K562 (cell line): Measurements from ENCODE around the gene ARHGAP22. TPM values are rescaled to one million over a fixed set of nuclear protein-coding genes. Genes with fewer than 3 reads are reported as not detected.

Experiments
- BMI1 ChIP-seq: fragments of 150-350 bp; IDR thresholded peaks from 2 replicates; pipeline ENCODE4 v1.6.1; 2014; ENCODE audit warnings: low read length
- FOXA1 ChIP-seq: fragments of 450-650 bp; IDR thresholded peaks from 2 replicates; pipeline ENCODE4 v1.6.1; 2016; ENCODE audit warnings: mild to moderate bottlenecking, borderline replicate concordance
- GMEB1 ChIP-seq: fragments of 250-450 bp; sonication (Bioruptor Pico); IDR thresholded peaks from 2 replicates; pipeline ENCODE4 v1.4.0; 2020; ENCODE audit warnings: mild to moderate bottlenecking
- KAT8 ChIP-seq: fragments of 450-650 bp; IDR thresholded peaks from 2 replicates; pipeline ENCODE4 v1.6.1; 2016; ENCODE audit warnings: low read depth, mild to moderate bottlenecking
- PTRF ChIP-seq: fragments of 450-650 bp; IDR thresholded peaks from 2 replicates; pipeline ENCODE4 v1.6.1; 2016; ENCODE audit warnings: mild to moderate bottlenecking, missing genetic modification characterization, missing compliant biosample characterization
- RHOXF2B ChIP-seq: fragments of 250-450 bp; sonication (Bioruptor Pico); conservative IDR thresholded peaks from 2 replicates; pipeline ENCODE4 v1.5.1; 2021
- SRF ChIP-seq, 2 experiments: fragments of 250-450, 450-650 bp in 1 of 2; sonication (Bioruptor Pico) in 1 of 2; sonication (generic) in 1 of 2; formaldehyde crosslinking; IDR thresholded peaks; 2 replicates each; pipeline versions ENCODE4 v1.5.0 to v1.5.1; 2020 to 2022; ENCODE audit warnings: mild to moderate bottlenecking in 1 of 2, missing genetic modification reagents in 1 of 2
- TSHZ1 ChIP-seq: fragments of 250-450 bp; sonication (Bioruptor Pico); IDR thresholded peaks from 2 replicates; pipeline ENCODE4 v1.4.0; 2020; ENCODE audit warnings: mild to moderate bottlenecking, moderate library complexity
- ZBTB9 ChIP-seq: fragments of 450-650 bp; formaldehyde crosslinking; IDR thresholded peaks from 2 replicates; pipeline ENCODE4 v1.4.0; 2020; ENCODE audit warnings: mild to moderate bottlenecking, moderate library complexity
- ZNF395 ChIP-seq: fragments of 200-800 bp; sonication (Bioruptor generic); IDR thresholded peaks from 2 replicates; pipeline ENCODE4 v1.6.1; 2017; ENCODE audit warnings: missing genetic modification characterization, missing compliant biosample characterization
- ZNF436 ChIP-seq: fragments of 250-450, 450-650 bp; sonication (Bioruptor Pico); formaldehyde crosslinking; IDR thresholded peaks from 2 replicates; pipeline ENCODE4 v1.7.0; 2020; ENCODE audit warnings: mild to moderate bottlenecking
- ZNF507 ChIP-seq: conservative IDR thresholded peaks from 2 replicates; pipeline ENCODE4 v1.6.1; 2017; ENCODE audit warnings: missing genetic modification characterization, missing compliant biosample characterization
- ZNF561 ChIP-seq: fragments of 450-650 bp; formaldehyde crosslinking; conservative IDR thresholded peaks from 2 replicates; pipeline ENCODE4 v1.4.0; 2020; ENCODE audit warnings: mild to moderate bottlenecking, moderate library complexity
- ZNF707 ChIP-seq: fragments of 250-450 bp; sonication (Bioruptor Pico); conservative IDR thresholded peaks from 2 replicates; pipeline ENCODE4 v1.8.0; 2022; ENCODE audit warnings: inconsistent platforms, mild to moderate bottlenecking, moderate library complexity
- ZNF717 ChIP-seq: fragments of 250-450 bp; sonication (Bioruptor Pico); IDR thresholded peaks from 2 replicates; pipeline ENCODE4 v1.5.0; 2021
- ZNF79 ChIP-seq: fragments of 250-450 bp; sonication (Bioruptor Pico); IDR thresholded peaks from 2 replicates; pipeline ENCODE4 v1.4.0; 2020; ENCODE audit warnings: low read depth, mild to moderate bottlenecking, moderate library complexity
- polyA plus RNA-seq, 8 experiments: library from polyadenylated mRNA; depleted of rRNA in 4 of 8; stranded (reverse) in 5 of 8; unstranded in 3 of 8; fragments of >200 nt; fragmentation: Nextera tagmentation in 2 of 8; fragmentation: Illumina TruSeq in 1 of 8; extraction: Ambion mirVana in 2 of 8; extraction: Trizol in 1 of 8; gene quantifications; 2 replicates each; pipeline versions ENCODE4 v1.2.1 to v1.2.3, GENCODE V29; 2011 to 2014; ENCODE audit warnings: inconsistent platforms in 1 of 8, missing spikeins in 1 of 8
- total RNA-seq, 7 experiments: library from RNA; depleted of rRNA in 6 of 7; stranded (reverse); fragments of >200 nt in 6 of 7; fragmentation: Illumina TruSeq in 2 of 7; extraction: Trizol in 2 of 7; gene quantifications; 2 replicates each; pipeline versions ENCODE4 v1.2.1 to v1.2.3, GENCODE V29; 2011 to 2021; ENCODE audit warnings: low replicate concordance in 1 of 7
- TF ChIP-seq, protein P1 (sequence below): fragments of 200-800 bp; sonication (Bioruptor generic); IDR thresholded peaks from 2 replicates; pipeline ENCODE4 v1.6.1; 2017; ENCODE audit warnings: missing genetic modification characterization, missing compliant biosample characterization

The ARHGAP22 gene
- total and polyA plus RNA-seq, 9 of the 15 experiments (the other 6 are each of a cell fraction or from before 2014, with no cell fraction given) = 1.3 to 28.1 (median 12.7) TPM

DNA sequence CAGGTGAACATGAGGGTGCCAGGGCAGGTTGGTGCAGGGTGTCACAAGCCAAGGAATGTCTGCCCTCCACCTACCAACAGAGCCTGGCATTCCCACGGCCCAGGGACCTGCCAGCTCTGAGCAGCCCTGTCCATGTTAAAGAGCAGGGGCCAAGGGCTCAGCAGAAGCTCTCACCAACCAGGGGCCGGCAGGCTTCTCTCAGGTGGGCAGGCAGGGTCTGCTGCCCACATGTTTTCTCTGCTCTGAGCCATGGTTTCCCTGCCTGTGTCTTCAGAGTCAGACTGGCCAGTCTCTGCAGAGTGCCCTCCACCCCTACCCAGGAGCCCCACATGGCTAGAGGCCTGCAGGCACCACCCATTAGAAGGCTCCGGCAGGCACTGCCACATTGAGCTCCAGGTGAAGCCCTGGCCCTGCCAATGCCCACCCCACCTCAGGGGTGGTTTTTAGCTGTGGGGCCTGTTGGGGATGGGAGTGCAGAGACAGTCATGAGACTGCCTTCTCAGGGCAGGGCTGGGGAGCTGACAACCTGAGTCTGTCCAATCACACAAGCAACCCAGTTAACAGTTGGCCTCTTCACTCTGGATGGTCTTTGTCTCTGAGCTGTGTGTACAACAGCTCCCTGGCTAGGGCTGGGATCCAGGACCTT, 135.9 kb downstream of the ARHGAP22 start (continued):
- TF ChIP-seq BMI1 (no peak), ZBTB9 (peak; percentile 77; the same call in 1 of the 2 replicates), ZNF395 (CRISPR knock-in tag) (no peak), FOXA1 (no peak), KAT8 (no peak), ZNF717 (CRISPR knock-in tag) (0 out of 2 replicates have a peak, but pooled peaks have one; percentile 24), ZNF707 (CRISPR knock-in tag) (peak; percentile 24; the same call in 1 of the 2 replicates), PTRF (tag) (peak; percentile 48; the same call in 1 of the 2 replicates), ZNF436 (no peak), RHOXF2B (CRISPR knock-in tag) (peak; percentile 74; the same call in 1 of the 2 replicates), SRF (CRISPR knock-in tag; IDR thresholded peaks at IDR 0.05) (0 out of 4 replicates have a peak, but pooled peaks of 1 of the 2 experiments have one; percentile 20), ZNF561 (CRISPR knock-in tag) (peak; percentile 9; the same call in 1 of the 2 replicates), ZNF507 (tag) (no peak), TSHZ1 (CRISPR knock-in tag) (peak; percentile 42; the same call in 1 of the 2 replicates), GMEB1 (CRISPR knock-in tag) (0 out of 2 replicates have a peak, but pooled peaks have one; percentile 16), ZNF79 (peak; percentile 46; the same call in 1 of the 2 replicates)
- TF ChIP-seq, protein P1, sequence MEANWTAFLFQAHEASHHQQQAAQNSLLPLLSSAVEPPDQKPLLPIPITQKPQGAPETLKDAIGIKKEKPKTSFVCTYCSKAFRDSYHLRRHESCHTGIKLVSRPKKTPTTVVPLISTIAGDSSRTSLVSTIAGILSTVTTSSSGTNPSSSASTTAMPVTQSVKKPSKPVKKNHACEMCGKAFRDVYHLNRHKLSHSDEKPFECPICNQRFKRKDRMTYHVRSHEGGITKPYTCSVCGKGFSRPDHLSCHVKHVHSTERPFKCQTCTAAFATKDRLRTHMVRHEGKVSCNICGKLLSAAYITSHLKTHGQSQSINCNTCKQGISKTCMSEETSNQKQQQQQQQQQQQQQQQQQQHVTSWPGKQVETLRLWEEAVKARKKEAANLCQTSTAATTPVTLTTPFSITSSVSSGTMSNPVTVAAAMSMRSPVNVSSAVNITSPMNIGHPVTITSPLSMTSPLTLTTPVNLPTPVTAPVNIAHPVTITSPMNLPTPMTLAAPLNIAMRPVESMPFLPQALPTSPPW (CRISPR knock-in tag) = peak; percentile 5; the same call in 1 of the 2 replicates
